Mucosa of stomach (tissue), 1 donor: ENCODE results near the gene RAD51B.

Source experiments
- H3K27me3 ChIP-seq: one replicate; pipeline ENCODE4 v1.7.0; 2013; ENCODE audit warnings: mild to moderate bottlenecking, low read length; ENCODE audit not compliant: control insufficient read depth, insufficient read depth
- H3K36me3 ChIP-seq: one replicate; pipeline ENCODE4 v1.7.0; 2013; ENCODE audit warnings: low read length; ENCODE audit not compliant: control insufficient read depth, insufficient read depth
- H3K4me1 ChIP-seq: one replicate; pipeline ENCODE4 v1.7.0; 2013; ENCODE audit warnings: mild to moderate bottlenecking, low read length; ENCODE audit not compliant: control insufficient read depth, insufficient read depth
- H3K4me3 ChIP-seq: one replicate; pipeline ENCODE4 v1.7.0; 2013; ENCODE audit warnings: low read length
- H3K9ac ChIP-seq: one replicate; pipeline ENCODE4 v1.7.0; 2013; ENCODE audit warnings: mild to moderate bottlenecking, low read length, moderate library complexity
- H3K9me3 ChIP-seq: one replicate; pipeline ENCODE4 v1.7.0; 2013; ENCODE audit warnings: mild to moderate bottlenecking, low read length, moderate library complexity; ENCODE audit not compliant: control insufficient read depth
- donor health status: Pancreatic carcinoma.

The RAD51B gene

GRCh38 chr14:68444449-68445168, 625.0 kb downstream of the RAD51B start:
- no peaks in the 10 kb centered on the region for H3K9me3 ChIP-seq
- H3K4me1 ChIP-seq: peaks cover 8% of the 10 kb centered on the region
- H3K27me3 ChIP-seq: no peaks in the 10 kb centered on the region
- no peaks in the 10 kb centered on the region for H3K36me3 ChIP-seq
- H3K4me3 ChIP-seq: no peak overlapping the region
- H3K9ac ChIP-seq: no peak overlapping the region

- Histone ChIP-seq H3K27me3 (no peaks in the 10 kb centered on the region), H3K4me3 (no peak overlapping the region), H3K9ac (no peak overlapping the region), H3K4me1 (peaks cover 8% of the 10 kb centered on the region), H3K9me3 (no peaks in the 10 kb centered on the region), H3K36me3 (no peaks in the 10 kb centered on the region)
Measured at GRCh38 chr14:68446243-68447040, 626.9 kb downstream of the RAD51B start.

- Histone ChIP-seq H3K9ac (no peak overlapping the region), H3K4me1 (peaks cover 8% of the 10 kb centered on the region), H3K27me3 (no peaks in the 10 kb centered on the region), H3K4me3 (no peak overlapping the region), H3K36me3 (no peaks in the 10 kb centered on the region), H3K9me3 (no peaks in the 10 kb centered on the region)
Measured at GRCh38 chr14:68447581-68448251, 628.1 kb downstream of the RAD51B start.

GRCh38 chr14:68448252-68448902, 628.8 kb downstream of the RAD51B start:
- Histone ChIP-seq H3K9me3 (no peaks in the 10 kb centered on the region), H3K36me3 (no peaks in the 10 kb centered on the region), H3K4me3 (no peak overlapping the region), H3K9ac (no peak overlapping the region), H3K27me3 (no peaks in the 10 kb centered on the region), H3K4me1 (peaks cover 8% of the 10 kb centered on the region)

- Histone ChIP-seq H3K4me1 (peaks cover 8% of the 10 kb centered on the region), H3K9me3 (peaks cover 1% of the 10 kb centered on the region), H3K36me3 (no peaks in the 10 kb centered on the region), H3K27me3 (no peaks in the 10 kb centered on the region), H3K9ac (no peak overlapping the region), H3K4me3 (no peak overlapping the region)
Measured at GRCh38 chr14:68449561-68450181, 630.1 kb downstream of the RAD51B start.

GRCh38 chr14:68450391-68451120, 631.0 kb downstream of the RAD51B start:
- Histone ChIP-seq H3K27me3 (no peaks in the 10 kb centered on the region), H3K36me3 (no peaks in the 10 kb centered on the region), H3K4me3 (no peak overlapping the region), H3K9ac (no peak overlapping the region), H3K4me1 (peaks cover 8% of the 10 kb centered on the region), H3K9me3 (peaks cover 4% of the 10 kb centered on the region)

- peaks cover 8% of the 10 kb centered on the region for H3K4me1 ChIP-seq
- peaks cover 4% of the 10 kb centered on the region for H3K9me3 ChIP-seq
- H3K36me3 ChIP-seq: no peaks in the 10 kb centered on the region
- H3K9ac ChIP-seq: no peak overlapping the region
- H3K27me3 ChIP-seq: no peaks in the 10 kb centered on the region
- H3K4me3 ChIP-seq: no peak overlapping the region
Measured at GRCh38 chr14:68451696-68452373, 632.3 kb downstream of the RAD51B start.

- no peaks in the 10 kb centered on the region for H3K36me3 ChIP-seq
- H3K4me1 ChIP-seq: peaks cover 11% of the 10 kb centered on the region
- no peak overlapping the region for H3K4me3 ChIP-seq
- peaks cover 4% of the 10 kb centered on the region for H3K9me3 ChIP-seq
- H3K9ac ChIP-seq: no peak overlapping the region
- no peaks in the 10 kb centered on the region for H3K27me3 ChIP-seq
Measured at GRCh38 chr14:68458253-68458652, 638.7 kb downstream of the RAD51B start.

- Histone ChIP-seq H3K27me3 (no peaks in the 10 kb centered on the region), H3K36me3 (no peaks in the 10 kb centered on the region), H3K4me1 (peaks cover 11% of the 10 kb centered on the region), H3K9me3 (peaks cover 4% of the 10 kb centered on the region), H3K9ac (no peak overlapping the region), H3K4me3 (no peak overlapping the region)
Measured at GRCh38 chr14:68458840-68459469, 639.4 kb downstream of the RAD51B start.

- no peak overlapping the region for H3K9ac ChIP-seq
- H3K4me3 ChIP-seq: no peak overlapping the region
Measured at GRCh38 chr14:68459480-68460136, 640.0 kb downstream of the RAD51B start.

More at GRCh38 chr14:68459480-68460136, 640.0 kb downstream of the RAD51B start:
- H3K4me1 ChIP-seq: peaks cover 11% of the 10 kb centered on the region
- peaks cover 3% of the 10 kb centered on the region for H3K9me3 ChIP-seq
- no peaks in the 10 kb centered on the region for H3K27me3 ChIP-seq
- H3K36me3 ChIP-seq: no peaks in the 10 kb centered on the region
